Progenitor cell of endocrine pancreas (in vitro differentiated cells): ENCODE measurements around the gene SRRM2. TPM values are rescaled to one million over a fixed set of nuclear protein-coding genes. Genes with fewer than 3 reads are reported as not detected.

Experiments
- DNase-seq: peaks from one replicate; pipeline ENCODE4 v3.0.0; 2021; ENCODE audit warnings: low spot score; ENCODE audit not compliant: unreplicated experiment
- H3K27ac Mint-ChIP-seq: 2 replicates; pipeline ENCODE4 v1.8.0; 2021; ENCODE audit warnings: mild to moderate bottlenecking, moderate library complexity, mixed read lengths
- H3K27me3 Mint-ChIP-seq: 2 replicates; pipeline ENCODE4 v1.8.0; 2021; ENCODE audit warnings: mixed read lengths
- H3K36me3 Mint-ChIP-seq: 2 replicates; pipeline ENCODE4 v1.8.0; 2022; ENCODE audit warnings: mixed read lengths; ENCODE audit not compliant: insufficient read depth
- H3K4me1 Mint-ChIP-seq: 2 replicates; pipeline ENCODE4 v1.8.0; 2021; ENCODE audit warnings: low read depth, mixed read lengths
- H3K4me3 Mint-ChIP-seq: 2 replicates; pipeline ENCODE4 v1.8.0; 2021; ENCODE audit warnings: low read depth, mild to moderate bottlenecking, moderate library complexity, mixed read lengths
- H3K9me3 Mint-ChIP-seq: 2 replicates; pipeline ENCODE4 v1.8.0; 2021; ENCODE audit warnings: low read depth, mixed read lengths
- total RNA-seq: library from RNA; stranded (reverse); gene quantifications from 2 replicates; pipeline ENCODE4 v1.2.1, GENCODE V29; 2021
- TF ChIP-seq, protein P1 (sequence below): fragments of 200-600 bp; sonication (generic); IDR thresholded peaks from one replicate; pipeline ENCODE4 v1.5.0; 2021; ENCODE audit warnings: antibody characterized with exemption, mild to moderate bottlenecking; ENCODE audit not compliant: unreplicated experiment

The SRRM2 gene
- total RNA-seq, 1 donor from 2014 or later: 817 TPM

DNA sequence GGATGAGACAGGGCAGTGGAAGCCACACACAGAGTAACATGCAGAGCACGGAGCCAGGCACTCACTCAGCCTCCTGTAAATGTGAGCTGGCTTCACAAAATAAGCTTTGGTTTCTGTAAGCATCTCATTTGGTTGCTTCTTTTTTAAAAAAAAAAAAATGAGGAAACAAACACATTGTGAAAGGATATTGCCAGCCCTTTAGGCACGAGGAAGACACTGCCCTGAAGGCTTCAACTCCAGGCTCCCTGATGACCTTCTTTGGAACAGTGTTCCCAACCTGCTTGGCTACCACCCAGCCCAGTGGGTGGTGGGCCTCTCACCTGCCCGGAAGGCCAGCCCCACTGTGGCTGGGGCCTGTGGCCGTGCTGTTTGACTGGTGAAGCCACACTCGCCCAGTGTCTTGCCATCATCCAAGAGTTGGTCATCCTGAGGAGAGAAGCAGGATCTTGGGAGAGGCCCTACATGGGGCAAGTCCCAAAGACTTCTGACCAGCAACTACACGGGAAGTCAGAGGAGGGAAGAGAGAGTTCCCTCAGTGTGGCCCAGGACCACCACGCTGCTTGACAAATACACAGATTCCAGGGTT is 22.8 kb downstream of the SRRM2 start:
- DNase-seq: no peak
- no peaks in the 10 kb centered on the region for H3K9me3 Mint-ChIP-seq
- H3K36me3 Mint-ChIP-seq: peaks cover 5% of the 10 kb centered on the region
- peak overlapping the region; percentile 91 for H3K4me3 Mint-ChIP-seq
- peak overlapping the region; percentile 37 for H3K27ac Mint-ChIP-seq
- TF ChIP-seq, protein P1, sequence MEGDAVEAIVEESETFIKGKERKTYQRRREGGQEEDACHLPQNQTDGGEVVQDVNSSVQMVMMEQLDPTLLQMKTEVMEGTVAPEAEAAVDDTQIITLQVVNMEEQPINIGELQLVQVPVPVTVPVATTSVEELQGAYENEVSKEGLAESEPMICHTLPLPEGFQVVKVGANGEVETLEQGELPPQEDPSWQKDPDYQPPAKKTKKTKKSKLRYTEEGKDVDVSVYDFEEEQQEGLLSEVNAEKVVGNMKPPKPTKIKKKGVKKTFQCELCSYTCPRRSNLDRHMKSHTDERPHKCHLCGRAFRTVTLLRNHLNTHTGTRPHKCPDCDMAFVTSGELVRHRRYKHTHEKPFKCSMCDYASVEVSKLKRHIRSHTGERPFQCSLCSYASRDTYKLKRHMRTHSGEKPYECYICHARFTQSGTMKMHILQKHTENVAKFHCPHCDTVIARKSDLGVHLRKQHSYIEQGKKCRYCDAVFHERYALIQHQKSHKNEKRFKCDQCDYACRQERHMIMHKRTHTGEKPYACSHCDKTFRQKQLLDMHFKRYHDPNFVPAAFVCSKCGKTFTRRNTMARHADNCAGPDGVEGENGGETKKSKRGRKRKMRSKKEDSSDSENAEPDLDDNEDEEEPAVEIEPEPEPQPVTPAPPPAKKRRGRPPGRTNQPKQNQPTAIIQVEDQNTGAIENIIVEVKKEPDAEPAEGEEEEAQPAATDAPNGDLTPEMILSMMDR: no peak
- peaks cover 17% of the 10 kb centered on the region for H3K4me1 Mint-ChIP-seq
- H3K27me3 Mint-ChIP-seq: no peaks in the 10 kb centered on the region

DNA sequence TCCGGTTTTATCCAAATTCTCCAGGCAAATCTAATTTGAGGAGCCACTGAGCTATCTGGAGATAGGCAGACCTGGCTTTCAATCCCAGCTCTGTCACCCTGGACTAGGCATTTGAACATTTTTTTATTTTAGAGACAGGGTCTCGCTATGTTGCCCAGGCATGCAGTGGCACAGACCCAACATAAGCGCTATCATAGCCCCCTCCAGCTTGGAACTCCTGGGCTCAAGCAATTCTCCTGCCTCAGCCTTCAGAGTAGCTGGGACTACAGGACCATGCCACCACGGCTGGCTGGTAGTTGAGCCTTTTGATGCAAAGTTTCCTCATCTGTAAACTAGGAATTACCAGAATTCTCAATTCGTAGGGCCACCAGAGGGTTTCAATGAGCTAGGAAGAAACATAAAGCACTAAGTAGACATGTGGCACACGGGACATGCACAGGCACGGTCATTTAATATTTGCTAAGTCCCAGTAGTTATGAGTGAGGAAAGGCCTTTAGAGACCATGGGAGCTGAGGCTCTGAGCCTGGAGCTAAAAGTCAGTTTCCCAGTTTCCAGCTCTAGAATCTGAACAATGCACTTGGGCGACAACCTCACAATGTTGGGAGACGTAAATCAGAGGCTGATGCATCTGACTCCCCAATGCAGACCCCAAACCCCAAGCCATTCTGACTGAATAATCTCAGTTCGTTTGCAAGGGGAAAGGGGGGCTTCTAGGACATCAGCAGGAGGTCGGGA is 23.5 kb downstream of the SRRM2 start:
- Mint-ChIP-seq H3K36me3 (peaks cover 5% of the 10 kb centered on the region), H3K4me3 (peak overlapping the region; percentile 91), H3K9me3 (no peaks in the 10 kb centered on the region), H3K27ac (peak overlapping the region; percentile 96), H3K27me3 (no peaks in the 10 kb centered on the region), H3K4me1 (peaks cover 17% of the 10 kb centered on the region)
- TF ChIP-seq, protein P1: no peak
- DNase-seq: no peak

DNA sequence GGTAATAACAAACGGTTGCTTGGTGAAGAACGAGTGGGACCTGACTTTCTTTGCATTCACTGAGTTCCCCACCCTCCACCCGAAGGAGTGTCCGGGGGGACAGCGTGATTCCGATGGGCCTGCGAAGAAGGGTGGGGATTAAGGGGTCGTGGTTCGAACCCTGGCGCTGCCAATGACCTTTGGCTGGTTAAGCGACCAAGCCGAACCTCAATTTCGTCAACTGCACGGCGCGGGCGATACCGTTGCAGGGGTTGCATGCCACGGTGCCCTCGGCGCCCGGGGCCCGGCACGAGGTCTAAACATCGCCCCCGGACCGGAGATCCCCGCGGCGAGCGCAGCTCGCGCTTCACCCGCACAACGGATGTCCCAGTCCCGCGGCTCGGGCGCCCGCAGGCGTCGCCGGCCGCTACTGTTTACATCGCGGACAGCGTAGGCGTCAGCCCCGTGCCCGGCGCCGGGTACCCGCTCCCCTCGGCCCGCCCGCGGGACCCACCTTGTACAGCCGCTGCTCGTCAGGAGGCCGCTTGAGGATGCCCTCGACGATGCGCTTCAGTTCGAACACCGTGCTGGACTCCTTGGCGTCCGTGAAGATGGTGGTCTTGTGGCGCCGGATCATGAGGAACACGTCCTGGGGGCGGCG is 24.2 kb downstream of the SRRM2 start:
- Mint-ChIP-seq H3K4me3 (peak overlapping the region; percentile 91), H3K27ac (peak overlapping the region; percentile 96), H3K36me3 (peaks cover 5% of the 10 kb centered on the region), H3K4me1 (peaks cover 17% of the 10 kb centered on the region), H3K9me3 (no peaks in the 10 kb centered on the region), H3K27me3 (no peaks in the 10 kb centered on the region)
- no peak for DNase-seq
- TF ChIP-seq, protein P1: no peak

DNA sequence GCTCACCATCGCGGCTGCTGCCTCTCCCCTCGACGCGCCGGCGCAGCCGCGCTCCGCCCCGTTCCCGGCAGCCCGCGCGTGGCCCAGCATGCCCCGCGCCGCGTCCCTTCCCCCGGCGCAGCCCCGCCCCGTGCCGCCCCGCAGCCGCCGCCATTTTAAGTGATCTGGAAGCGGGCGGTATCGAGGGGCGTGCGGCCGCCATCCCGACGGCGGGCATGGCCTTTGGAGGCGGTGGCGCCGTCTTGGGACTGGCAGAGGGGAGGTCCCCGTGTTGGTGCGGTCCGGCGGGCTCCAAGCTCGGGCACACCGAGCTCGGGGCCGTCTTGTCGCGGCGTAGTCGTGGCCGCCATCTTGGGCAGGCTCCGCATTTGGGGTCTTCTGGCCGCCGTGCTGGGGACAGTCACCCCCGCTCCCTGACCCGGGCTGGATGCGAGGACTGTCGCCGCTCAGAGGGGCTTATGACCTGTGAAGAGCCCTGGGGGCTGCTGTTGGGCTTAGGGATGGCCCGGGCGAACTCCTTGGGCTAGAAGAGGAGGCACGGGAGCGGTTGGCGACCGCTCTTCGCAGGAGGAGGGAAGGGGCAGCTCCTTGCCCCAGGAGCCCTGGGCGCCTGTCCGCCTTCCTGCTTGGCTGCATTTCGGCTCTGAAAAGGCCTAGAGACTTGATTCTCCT is 24.9 kb downstream of the SRRM2 start, which contains the start of gene ELOB:
TSS of gene ELOB (minus strand) at position 50 of the 672 bp plus-strand sequence. CDS start at position 9, 41 bp downstream.
- peak within 1 kb of the TSS; percentile 93 for H3K4me3 Mint-ChIP-seq
- peak within 1 kb of the TSS; percentile 99 for H3K27ac Mint-ChIP-seq
- H3K36me3 Mint-ChIP-seq: peaks cover 3% of the 10 kb centered on the region
- H3K4me1 Mint-ChIP-seq: peaks cover 17% of the 10 kb centered on the region
- no peaks in the 10 kb centered on the region for H3K27me3 Mint-ChIP-seq
- TF ChIP-seq, protein P1: no peak
- no peaks in the 10 kb centered on the region for H3K9me3 Mint-ChIP-seq
- DNase-seq: peak; percentile 80
